Measurements from ENCODE around the gene NR2F2.

DNA sequence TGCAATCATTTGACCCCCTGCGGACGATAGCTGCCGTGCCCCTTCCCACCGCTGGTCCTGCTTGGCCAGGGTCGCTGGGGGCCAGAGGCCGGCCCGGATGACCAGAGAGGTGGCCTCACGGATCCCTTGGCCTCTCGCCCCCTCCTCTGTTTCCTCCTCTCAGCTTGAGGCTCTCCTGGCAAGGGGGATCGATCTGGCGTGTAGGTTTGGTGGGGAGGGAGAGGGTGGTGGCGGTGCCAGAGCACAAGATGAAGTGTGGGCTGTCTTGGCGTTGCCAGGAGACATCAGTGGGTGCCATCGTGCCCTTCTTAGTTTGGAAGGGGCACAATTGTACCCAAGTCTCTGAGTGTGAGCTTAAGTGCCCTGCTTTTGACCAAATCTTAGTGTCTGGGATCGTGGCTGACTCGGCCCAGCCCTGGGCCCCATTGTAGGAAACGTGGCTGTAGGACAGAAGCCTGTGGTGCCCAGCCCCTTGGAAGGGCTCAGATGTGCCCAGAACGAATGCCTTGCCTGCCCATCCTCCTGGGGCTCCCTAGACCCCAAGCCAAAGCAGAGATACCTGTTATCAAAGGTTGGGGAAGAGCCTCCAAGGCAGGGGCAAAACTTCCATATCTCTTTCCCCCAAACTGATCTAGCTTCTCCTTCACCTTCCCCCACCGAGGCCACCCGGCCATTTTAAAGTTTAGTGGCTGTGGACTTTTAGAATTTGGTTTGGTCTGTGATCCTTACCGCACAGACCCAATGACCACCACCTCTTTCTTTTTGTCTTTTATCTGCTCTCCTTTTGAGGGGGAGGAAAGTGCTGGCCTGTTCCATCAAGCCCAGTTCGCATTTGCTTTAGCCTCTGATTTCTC lies 14.4 kb downstream of the NR2F2 start:
- TF ChIP-seq YY1 (IDR thresholded peaks at IDR 0.05; ENCODE audit: insufficient read depth, insufficient read length) (no peak), SUZ12 (IDR thresholded peaks at IDR 0.05; ENCODE audit: extremely low read depth, insufficient read depth, insufficient read length) (no peak)
